ENCODE measurements around the gene RCOR1.

RCOR1 gene

DNA sequence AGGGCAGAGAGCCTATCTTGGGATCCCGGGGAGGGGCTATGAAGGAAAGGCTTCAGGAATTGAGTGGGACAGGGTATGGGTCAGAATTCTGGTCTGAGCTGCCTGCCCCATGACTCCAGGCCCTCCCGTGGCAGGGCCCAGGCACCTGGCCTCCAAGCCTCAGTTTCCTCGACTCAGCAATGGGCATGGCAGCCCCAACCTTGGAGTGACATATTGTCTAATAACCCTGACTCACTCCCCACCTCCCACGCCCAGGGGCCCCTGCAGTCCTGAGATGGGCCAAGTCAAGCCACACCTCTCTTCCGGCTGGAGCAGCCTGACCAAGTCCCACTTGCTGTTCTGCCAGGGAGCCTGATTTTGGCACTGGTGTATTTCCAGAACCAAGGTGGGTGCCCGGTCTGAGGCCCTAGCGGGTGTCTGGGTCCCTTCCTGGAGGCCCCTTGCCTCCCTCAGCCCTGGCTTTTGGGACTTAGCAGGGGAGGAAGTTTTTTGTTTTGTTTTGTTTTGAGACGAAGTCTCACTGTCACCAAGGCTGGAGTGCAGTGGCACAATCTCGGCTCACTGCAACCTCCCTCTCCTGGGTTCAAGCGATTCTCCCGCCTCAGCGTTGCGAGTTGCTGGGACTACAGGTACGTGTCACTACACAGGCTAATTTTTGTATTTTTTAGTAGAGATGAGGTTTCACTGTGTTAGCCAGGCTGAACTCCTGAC is 40.3 kb upstream of the RCOR1 start:
- DNase-seq (ENCODE audit: low read depth): peak; percentile 60
- H3K4me3 ChIP-seq (ENCODE audit: control insufficient read depth, low read depth, low read length): no peak overlapping the region
- TF ChIP-seq, protein P1, sequence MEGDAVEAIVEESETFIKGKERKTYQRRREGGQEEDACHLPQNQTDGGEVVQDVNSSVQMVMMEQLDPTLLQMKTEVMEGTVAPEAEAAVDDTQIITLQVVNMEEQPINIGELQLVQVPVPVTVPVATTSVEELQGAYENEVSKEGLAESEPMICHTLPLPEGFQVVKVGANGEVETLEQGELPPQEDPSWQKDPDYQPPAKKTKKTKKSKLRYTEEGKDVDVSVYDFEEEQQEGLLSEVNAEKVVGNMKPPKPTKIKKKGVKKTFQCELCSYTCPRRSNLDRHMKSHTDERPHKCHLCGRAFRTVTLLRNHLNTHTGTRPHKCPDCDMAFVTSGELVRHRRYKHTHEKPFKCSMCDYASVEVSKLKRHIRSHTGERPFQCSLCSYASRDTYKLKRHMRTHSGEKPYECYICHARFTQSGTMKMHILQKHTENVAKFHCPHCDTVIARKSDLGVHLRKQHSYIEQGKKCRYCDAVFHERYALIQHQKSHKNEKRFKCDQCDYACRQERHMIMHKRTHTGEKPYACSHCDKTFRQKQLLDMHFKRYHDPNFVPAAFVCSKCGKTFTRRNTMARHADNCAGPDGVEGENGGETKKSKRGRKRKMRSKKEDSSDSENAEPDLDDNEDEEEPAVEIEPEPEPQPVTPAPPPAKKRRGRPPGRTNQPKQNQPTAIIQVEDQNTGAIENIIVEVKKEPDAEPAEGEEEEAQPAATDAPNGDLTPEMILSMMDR (conservative IDR thresholded peaks at IDR 0.05; ENCODE audit: control insufficient read depth, insufficient read depth, low read depth, low read length): no peak

DNA sequence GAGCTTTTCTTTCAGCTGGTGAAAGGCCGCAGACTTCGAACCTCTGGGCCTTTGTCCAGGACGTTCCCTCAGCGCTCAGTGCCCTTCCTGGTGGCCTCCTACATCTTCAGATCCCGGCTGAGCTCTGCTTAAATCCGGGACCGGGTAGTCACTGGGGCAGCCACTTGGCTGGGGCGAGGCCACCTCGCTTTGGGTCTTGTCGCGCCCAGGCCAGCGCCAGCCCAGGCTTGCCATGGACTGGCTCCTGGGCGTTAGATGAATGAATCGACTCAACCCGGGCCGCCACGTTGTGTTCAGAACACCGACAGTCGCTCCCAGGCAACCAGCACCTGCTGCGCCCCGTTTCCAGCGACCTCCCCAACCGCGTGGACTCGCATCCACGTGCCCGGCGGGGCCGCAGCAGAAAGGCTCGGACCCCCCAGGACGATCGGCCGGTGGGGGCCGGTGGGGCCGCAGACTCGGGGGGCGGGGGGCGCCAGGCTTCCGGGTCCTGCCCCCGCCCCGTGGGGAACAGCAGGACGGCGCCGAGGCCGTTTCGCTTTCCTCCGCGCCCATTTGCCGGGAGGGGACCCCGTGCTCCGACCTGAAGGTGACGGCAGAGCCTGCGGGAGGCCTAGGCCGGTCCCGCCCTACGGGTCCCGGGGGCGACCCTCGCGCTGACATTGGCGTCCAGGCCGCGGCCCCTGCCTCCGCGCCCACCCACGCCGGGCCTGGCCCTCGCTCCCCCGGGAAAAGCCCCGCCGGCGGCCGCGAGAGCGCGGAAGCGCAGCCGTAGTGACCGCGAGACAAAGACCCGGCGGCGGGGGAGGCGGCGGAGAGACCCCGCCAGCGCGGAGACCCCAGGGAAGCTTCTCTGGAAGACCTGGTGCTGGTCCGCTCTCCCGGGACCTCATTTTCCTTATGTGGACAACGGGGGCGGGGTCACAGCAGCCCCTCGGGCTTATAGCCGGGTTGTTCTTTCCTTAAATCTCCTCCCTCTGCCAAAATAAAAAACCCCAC is 37.3 kb upstream of the RCOR1 start:
- no peak for DNase-seq (ENCODE audit: low read depth)
- TF ChIP-seq, protein P1 (conservative IDR thresholded peaks at IDR 0.05; ENCODE audit: control insufficient read depth, insufficient read depth, low read depth, low read length): no peak
- peak overlapping the region; percentile 49 for H3K4me3 ChIP-seq (ENCODE audit: control insufficient read depth, low read depth, low read length)

DNA sequence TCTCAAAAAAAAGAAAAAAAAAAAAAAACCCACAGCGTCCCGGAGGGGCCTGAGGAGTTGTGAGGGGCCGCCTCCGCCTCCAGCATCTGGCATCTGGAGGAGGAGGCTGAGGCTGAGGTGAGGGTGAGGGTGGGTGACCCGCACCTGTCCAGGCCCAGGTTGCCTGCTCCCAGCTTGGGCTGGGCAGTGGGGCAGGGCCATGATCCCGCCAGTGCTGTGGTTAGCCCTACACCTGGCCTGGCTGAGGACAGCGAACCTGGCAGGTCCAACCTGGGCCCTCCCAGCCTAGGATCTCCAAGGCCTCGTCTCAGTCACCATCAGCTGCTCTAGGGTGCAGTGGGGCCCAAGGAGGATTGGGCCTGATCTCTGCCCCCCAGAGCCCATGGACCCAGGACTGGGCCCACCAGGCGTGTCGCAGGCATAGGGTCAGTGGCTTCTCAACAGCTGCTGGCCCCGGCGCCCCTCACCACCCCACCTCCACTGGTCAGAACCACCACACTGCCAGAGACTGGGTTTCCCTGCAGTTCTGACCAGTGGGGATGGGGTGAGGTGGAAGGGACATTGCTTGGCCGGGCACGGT is 36.3 kb upstream of the RCOR1 start:
- no peak for DNase-seq (ENCODE audit: low read depth)
- TF ChIP-seq, protein P1 (conservative IDR thresholded peaks at IDR 0.05; ENCODE audit: control insufficient read depth, insufficient read depth, low read depth, low read length): no peak
- H3K4me3 ChIP-seq (ENCODE audit: control insufficient read depth, low read depth, low read length): no peak overlapping the region

DNA sequence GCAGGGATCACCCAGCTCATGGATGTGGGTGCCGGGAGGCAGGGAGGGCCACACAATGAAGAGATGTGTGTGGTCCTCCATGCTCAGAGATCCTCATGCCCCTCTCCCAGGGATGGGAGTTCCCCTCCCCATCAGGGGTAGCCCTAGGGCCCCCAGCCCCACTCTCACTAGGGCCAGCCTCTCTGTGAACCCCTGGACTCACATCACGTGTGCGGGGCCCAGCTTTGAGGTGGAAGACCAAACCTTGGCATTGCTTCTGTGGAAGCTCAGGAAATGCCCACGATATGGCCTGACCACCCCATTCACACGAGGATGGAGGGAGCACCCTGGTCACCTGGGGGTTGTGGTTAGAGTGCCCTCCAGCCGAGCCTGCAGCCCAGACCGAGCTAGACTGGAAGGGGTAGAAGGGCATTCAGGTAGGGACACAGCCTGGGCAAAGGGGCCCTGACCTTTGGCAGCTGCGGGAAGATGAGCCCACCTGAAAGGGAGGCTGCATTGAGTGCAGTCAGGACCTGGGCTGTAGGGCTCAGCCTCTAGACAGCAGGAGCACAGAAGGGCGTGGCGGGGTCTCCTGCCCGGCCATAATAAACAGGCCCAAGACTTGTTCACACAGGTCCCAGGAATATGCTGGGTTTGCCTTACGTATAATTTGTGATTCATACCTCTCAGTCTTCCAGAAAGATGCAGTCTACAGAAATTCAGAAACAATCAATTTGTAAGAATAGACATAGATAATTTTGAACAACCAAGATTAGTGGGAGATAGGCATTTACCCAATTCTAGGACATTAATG is 34.8 kb upstream of the RCOR1 start:
- TF ChIP-seq, protein P1 (conservative IDR thresholded peaks at IDR 0.05; ENCODE audit: control insufficient read depth, insufficient read depth, low read depth, low read length): no peak
- DNase-seq (ENCODE audit: low read depth): no peak
- no peak overlapping the region for H3K4me3 ChIP-seq (ENCODE audit: control insufficient read depth, low read depth, low read length)

DNA sequence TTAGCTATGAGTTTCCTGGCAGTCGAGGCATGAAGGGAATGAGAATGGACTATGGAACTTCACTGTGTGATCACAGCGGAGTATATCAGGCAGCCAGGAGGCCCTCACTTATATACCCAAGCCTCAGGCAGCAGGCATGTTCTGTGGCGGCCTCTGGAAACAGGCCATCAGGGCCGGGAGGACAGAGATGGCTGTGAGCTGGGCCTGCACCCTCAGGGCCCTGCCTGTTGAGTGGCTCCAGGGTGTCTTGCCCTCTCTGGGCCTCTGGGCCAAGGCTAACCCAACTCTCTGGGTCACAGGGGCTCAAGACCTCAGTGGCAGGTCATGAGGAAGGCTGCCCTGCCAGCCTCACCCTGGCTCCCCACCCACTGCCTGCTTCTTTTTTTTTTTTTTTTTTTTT is 33.9 kb upstream of the RCOR1 start:
- TF ChIP-seq, protein P1 (conservative IDR thresholded peaks at IDR 0.05; ENCODE audit: control insufficient read depth, insufficient read depth, low read depth, low read length): no peak
- no peak overlapping the region for H3K4me3 ChIP-seq (ENCODE audit: control insufficient read depth, low read depth, low read length)
- no peak for DNase-seq (ENCODE audit: low read depth)
